NCI-H526 (cell line): ENCODE measurements around the gene UGP2.

Experiments
- DNase-seq, 2 experiments: peaks; one replicate each; lab custom pipeline; 2025; lab: John Stamatoyannopoulos, UW

UGP2 gene

DNA sequence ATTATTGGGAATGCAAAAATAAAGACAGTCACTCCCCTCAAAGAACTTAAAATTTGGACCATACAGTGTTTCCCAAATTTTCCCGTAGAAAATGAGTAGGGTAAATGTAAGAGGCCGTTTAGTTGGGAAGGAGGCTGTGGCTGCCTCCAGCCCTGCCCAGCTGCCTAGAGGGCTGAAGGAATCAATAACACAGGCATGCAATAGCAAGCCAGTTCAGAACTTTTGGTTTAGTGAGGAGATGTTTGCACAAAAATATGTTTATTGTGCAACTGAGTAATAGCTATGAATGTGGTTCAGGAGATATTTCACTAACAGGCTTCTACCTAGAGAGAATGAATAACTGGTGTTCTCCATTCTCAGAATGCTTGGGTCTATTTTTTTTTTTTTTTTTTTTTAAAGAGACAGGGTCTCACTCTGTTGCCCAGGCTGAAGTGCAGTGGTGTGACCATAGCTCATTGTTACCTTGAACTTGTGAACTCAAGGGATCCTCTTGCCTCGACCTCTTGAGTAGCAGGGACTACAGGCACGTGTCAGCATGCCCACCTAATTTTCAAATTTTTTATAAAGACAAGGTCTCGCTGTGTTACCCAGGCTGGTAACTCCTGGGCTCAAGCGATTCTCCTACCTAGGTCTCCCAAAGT, 23.6 kb downstream of the UGP2 start:
- no peak for DNase-seq

DNA sequence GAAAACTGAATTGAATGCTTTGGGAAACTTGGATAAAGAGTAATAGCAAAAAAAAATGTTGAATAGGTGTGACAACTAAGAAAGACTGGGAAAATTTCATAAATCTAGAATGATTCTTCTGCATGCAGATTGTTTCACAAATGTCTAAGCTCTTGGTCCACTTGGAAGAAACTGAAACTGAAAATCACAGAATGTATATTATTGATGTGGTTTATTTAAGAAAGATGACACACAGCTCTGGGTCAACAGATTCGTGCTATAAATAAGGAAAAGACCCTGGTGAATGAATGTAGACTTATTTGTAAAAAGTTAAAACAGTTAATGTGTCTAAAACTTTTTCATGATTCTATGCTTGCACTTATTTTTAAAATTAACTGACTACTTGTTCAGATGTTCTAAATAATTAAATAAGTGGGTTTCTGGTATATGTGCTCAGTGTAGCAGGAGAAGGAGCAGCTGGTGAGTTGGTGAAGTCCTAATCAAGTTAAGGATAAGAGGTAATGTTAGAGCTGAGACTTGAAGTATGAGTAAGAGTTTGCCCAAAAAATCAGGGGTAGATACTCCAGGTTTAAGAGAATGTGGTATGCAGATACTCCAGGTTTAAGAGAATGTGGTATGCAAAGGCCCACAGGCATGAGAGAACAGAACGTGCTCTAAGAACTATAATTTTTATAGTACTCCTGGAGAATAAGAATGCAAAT, 24.5 kb downstream of the UGP2 start:
- DNase-seq: no peak

DNA sequence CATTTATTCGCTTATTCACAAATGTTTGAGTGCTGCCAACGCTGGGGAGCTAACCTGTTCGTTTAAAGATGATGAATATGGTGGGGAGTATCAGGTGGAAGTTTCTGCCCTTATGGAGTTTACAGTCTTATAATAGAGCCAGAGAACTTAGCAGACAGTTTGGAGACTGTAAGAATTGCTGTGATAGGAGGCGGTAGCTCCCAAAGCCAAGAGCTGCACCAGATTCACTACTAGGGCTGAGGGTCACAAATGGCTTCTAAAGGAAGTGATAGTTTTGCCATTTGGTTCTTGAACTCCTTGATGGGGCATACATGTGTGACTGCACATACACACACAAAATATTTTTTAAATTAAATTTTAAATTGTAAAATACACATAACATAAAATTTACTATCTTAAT, 29.0 kb downstream of the UGP2 start:
- no peak for DNase-seq

DNA sequence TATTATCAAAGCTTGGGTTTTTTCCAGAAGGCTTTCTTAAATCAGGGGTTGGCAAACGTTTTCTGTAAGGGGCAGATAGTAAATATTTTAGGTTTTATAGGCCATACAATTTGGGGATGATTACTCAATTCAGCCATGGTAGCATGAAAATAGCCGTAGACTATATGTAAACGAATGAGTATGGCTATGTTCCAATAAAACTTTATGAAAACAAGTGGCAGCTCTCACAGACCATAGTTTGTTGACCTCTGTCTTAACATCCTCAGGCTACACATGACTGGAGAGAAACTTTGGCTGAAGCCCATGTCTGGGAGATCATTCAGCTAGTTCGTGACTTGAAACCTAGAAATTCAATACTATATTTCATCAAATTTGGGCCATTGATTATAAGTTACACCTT, 30.2 kb downstream of the UGP2 start:
- DNase-seq: no peak

DNA sequence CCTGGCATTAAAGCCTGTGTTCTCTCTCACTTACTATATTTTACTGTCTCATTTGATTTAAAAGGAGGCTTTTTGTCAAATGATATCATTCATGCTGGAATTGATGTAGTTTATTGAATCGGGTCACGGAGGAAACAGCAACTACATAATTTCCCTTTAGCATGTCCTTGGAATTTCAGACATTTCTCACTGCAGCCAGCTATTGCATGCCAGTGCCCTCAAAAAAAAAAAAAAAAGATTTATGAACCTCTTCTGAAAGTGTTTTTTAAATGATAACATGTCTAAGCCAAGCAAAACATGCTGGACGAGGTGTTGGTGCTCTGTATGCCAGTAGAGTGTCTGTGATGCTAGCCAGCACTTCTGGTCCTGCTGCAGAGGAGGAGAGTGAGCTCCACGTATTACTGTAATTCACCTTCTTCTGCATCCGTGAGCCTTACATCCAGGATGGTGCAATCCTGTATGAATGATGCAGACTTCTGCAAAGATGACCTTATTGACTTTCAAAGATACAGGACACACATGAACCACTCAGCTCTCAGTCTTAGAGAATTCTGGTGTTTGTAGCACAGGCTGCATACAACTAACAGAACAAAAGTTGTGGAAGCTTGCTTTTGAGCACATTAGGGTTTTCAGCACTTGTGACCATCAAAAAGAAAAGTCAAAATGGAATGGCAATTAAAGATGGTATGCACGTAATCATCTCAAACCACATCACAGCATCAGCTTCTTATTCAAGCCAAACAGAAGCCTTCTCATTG, 31.1 kb downstream of the UGP2 start:
- no peak for DNase-seq

DNA sequence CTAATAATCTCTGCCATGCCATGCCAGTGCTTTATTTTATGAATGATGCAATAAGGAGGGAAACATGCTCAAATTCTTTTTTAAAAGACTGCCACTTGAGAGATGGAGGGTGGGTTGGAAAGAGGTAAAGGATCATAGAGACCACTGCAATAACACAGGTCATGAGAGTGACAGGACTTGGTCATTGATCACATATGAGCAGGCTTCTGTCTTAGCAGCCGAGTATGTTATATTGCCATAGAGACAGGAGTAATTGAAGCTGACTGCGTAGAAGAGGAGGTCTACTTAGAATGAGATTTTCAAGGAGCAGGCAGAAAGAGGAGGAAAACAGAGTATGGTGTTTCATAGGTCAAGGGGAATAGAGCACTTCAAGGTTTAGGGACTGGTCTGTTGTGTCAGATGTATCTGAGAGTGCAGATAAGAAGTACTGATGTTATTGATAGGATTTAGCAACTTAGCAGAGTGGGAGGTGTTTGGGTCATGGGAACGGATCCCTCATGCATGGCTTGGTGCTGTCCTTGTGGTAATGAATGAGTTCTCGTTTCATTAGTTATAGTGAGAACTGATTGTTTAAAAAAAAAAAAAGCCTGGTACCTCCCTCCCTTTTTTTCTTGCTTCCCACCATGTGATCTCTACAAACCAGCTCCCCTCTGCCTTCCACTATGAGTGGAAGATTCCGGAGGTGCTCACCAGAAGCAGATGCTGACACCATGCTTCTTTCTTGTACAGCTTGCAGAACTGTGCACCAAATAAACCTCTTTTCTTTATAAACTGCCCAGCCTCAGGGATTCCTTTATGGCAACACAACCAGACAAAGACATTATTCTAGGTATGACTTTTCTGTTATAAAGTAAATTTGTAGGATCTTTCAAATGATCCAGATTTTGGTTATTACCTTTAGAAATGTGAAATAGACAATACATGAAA, 32.8 kb downstream of the UGP2 start:
- DNase-seq: no peak

DNA sequence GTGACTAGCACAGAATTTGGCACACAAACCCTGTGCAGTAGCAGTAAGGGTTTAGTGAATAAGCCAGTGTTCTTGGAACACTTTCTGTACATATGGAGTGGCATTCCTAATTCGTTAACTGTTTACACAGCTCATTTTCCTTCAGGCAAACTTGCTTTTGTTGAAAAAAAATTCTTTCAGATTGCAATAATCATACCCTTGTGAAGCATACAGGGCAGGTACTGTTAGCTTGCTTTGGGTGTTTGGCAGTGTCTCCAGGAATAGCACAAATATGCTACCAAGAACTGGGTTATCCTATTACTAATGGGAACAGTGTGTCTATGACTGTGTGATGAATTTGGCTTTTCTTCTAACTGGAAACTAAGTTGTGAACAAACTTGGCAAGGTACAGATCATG, 33.4 kb downstream of the UGP2 start:
- DNase-seq: no peak

DNA sequence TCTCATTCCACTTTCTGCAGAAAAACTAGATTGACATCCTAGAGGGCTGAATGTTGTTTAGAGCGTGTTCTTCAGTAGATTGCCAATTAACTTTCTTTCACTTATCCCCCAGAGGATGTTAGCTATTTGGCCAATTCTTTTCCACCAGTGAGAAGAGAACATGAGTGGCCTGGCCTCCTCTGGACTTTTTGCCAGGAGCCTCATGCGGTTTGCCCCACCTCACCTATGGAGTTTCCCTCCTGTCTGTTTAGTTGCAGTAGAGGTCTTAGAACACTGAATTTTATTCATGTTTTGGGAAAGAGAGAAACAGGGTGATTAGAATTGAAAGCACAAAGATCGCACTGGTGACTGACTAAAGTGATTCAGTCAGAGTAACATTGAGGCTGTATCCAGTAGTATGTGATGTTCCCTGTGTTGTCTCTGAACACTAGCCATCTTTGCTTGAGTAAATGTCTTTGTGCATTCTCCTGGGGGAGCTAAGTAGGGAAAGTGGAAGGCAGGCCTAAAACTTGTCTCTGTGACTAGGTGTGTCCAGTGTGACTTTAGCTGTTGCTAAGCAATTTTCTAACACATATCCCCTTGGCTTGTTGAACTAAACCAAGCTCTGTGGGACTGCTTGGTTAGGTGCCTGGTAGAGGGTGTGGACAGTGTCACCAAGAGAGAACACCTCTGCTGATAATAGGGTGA, 34.0 kb downstream of the UGP2 start:
- no peak for DNase-seq

DNA sequence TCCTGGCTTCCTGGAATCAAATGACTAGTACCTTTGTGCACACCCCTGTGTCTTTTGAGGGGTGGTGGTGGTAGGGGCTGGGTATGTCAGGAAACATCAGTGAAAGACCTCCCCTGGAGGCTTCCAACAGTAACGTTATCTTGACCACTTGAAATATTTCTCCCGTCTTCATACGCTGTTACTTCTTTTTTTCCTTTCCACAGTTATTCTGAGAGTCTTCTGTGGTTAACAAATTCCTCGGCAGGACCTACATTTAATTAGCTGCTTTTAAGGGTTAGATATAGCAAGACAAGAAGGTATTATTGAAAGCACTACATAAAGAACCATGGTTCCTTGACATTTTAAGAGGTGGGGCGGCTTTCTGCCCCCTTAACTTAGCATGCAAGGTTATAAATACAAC, 34.6 kb downstream of the UGP2 start:
- DNase-seq: no peak

DNA sequence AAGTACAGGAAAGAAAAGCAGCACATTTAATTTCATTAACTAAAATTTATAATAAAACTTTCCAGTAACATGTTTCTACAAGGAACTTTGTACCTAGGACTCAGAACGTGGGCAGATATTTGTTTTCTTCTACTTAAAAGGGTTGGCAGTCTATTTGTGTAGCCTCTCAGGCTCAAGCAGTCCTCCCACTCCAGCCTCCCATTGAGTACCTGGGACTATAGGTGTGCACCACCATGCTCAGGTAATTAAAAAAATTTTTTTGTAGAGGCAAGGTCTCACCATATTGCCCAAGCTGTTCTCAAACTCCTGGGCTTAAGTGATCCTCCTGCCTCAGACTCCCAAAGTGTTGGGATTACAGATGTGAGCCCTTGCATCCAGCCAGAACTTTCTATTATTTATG, 36.8 kb downstream of the UGP2 start:
- no peak for DNase-seq

DNA sequence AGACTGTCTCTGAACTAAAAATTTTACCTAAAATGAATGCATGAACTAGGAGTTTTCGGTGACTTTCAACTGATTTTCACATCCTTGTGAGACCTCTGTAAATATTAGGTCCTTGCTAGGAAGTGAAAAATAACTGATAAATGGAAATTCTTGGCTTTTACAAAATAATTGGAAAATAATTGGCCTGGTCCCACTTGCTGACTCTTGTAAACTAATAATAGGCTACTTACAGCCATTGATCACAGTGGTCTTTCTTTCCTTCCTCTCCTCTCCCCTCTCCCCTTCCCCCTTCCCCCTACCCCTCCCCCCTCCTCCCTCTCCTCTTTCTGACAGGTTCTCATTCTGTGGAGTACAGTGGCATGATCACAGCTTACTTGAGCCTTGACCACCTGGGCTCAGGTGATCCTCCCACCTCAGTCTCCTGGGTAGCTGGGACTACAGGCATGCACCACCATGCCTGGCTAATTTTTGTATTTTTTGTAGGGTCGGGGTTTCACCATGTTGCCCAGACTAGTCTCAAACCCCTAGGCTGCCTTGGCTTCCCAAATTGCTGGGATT, 38.3 kb downstream of the UGP2 start:
- no peak for DNase-seq

DNA sequence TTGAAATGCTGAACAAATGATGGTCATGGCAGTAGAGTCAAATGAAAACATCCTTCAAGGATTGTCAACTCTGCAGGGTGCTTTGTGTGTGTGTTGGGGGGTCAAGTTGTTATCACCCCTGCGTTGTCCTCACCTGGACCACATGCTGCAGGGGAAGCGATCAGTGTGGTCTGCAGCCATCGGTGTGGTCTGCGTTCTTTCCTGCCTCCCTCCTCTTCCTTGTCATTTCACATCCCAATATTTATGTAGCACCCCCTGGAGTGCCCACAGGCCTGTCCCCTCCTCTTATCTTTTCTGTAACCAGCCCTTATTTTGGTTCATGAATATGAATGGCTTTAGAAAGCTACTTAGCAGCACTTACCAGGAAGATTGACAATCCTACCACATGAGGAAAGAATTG, 38.9 kb downstream of the UGP2 start:
- DNase-seq: no peak

DNA sequence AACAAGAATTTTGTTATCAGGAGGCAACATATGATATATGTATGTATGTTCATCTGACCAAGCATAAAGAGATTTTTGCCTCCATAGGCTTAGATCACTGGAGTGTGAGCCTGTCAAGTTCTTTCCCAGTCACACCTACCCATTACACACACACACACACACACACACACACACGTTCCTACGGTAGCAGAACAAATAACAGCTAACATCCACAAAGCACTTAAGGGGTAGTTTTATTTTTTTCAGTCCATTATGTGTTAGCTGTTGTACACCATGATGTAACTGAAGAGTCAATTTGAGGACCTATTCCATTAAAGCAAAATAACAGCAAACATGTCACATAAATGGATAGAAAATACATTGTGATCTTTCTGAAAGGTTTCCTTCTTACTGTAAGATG, 39.5 kb downstream of the UGP2 start:
- no peak for DNase-seq

DNA sequence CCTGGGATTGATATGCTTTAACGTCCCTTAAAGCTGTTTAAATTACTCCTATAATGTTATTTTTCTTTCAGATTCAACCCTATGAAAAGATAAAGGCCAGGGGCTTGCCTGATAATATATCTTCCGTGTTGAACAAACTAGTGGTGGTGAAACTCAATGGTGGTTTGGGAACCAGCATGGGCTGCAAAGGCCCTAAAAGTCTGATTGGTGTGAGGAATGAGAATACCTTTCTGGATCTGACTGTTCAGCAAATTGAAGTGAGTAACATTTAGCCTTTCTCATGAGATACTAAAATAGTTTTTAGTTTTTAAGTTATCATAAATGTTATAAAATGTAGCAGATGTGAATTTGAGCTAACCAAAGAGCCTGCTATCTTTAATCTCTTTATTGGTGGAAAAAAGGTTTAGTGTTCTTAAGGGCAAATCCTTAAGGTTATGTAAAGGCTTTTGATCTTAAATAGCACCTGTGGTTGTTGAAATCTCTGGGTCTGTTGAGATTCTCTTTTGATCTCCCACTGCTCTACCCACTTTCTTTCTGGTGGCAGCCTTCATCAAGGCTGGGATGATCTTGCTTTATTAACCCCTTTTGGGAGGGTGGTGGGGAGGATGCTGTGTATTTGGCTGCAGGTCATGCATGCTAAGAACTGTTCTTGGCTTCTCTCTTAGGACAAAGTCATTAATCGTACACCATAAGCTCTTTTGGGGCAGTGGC, 40.9 kb downstream of the UGP2 start:
- DNase-seq: no peak

DNA sequence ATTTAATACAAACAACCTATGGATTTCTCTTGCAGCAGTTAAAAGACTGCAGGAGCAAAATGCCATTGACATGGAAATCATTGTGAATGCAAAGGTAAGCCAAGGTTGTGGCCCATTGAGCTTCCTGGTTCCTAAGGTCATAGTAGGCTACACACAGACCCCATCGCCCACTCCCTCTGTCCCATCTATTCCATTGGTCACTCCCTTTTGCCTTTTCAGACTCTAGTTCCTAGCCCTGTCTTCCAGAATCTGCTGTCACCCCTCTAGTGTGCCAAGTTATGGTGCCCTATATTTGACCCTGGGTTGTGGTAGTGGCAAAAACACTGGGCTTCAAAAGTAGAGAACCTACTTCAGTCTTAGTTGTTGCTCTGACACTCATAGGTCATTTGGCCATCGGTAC, 44.7 kb downstream of the UGP2 start:
- DNase-seq: no peak

DNA sequence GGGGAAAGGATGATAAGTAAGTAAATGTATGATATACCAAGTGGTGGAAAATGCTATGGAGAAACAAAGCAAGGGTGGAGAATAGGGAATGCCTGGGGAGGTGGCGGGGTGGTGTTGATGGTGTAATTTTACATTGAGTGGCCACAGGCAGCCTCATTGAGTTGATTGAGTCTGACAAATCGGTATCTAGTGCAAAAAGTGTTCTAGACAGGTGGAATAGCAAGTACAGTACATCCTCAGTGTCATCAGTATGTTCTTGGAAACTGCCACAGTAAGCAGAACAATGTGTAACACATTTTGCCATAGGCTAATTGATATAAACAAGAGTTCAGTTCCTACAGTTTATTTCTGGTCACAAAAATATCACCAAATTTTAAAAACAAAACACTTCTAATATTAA, 46.4 kb downstream of the UGP2 start:
- no peak for DNase-seq

DNA sequence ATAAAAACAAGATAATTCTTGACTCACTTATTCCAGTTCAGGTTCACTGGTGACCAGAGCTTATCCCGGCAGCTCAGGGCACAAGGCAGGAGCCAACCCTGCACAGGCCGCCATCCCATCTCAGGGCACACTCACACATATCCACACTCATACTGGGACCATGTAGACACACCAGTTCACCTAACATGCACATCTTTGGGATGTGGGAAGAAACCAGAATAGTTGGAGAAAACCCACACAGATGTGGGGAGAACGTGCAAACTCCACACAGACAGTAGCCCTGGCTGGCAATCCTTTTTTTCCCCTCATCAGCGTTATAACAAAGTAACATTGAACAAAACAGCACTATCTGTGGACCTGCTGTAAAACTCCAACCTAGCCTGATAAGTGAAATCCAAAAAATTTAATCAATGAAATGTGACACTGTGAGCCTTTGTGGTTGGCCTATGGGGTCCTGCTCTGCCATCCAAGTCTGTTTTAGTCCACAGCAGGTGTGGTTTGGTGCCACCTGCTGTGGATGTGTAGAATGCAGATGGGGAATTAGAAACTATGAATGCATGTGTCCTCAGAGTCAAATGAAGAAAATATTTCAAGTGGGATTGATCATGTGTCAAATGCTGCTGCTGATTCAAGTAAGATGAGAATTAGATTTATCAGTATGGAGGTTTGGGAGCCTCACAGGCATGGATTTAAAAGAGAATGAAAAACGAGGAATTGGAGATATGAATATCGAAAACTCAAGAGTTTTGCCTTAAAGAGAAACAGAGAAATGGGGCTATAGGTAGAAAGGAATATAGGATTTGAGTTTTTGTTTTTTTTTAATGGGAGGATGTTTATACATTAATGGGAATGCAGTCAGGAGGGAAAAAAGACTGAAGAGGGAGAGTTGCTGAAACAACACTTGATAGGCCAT, 47.0 kb downstream of the UGP2 start:
- DNase-seq: peak; percentile 4 to 58

DNA sequence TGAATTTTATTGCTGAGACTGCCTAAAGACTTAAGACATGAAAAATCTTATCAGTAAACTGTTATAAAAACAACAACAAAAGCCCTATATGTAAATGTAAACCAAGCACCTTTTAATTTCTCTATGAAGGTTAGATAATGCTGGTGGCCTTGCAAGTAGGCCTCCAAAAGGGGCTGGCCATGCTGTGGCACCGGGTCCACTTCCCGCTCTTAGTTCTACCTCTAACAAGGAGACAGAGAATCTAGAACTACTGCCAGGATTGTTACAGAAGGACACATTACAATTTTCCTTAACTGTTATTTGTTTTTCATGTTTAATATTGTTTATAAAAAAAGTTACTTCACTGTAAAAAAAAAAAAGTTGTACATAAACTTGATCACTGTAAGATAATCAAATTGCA, 49.0 kb downstream of the UGP2 start:
- DNase-seq: no peak

DNA sequence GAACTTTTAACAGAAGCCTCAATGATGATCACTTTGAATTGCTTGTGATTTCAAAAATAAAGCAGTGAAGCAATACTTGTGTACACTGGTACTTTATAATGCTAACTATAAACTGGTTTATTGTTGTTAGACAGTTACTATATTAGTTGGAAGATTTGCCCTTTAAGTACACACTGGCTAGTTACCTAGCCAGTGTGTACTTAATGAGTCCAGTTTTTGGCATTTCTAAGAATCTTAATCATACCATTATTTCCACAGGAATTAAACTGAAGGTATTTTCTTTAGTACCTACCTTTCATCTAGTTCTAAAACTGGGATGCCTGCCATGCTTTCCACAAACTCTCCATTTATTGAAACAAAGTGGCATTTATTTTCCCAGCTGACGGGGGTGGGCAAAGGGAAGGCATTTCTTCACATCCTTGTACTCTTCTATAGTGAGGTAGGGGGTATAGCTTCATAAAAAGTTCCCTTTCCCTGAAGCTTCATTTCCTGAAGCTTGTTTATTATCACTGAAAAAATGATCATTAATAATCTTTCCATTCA, 49.9 kb downstream of the UGP2 start:
- no peak for DNase-seq
